GM19240 (cell line): ENCODE results near the gene TNFAIP8L1.

ENCODE experiments used
- DNase-seq: peaks from one replicate; pipeline ENCODE4 v3.0.0; 2011; ENCODE audit warnings: low spot score; ENCODE audit not compliant: insufficient read length

TNFAIP8L1 gene

GRCh38 chr19:4700693-4700970 lies 61.3 kb downstream of the TNFAIP8L1 start:
- DNase-seq: no peak

DNA sequence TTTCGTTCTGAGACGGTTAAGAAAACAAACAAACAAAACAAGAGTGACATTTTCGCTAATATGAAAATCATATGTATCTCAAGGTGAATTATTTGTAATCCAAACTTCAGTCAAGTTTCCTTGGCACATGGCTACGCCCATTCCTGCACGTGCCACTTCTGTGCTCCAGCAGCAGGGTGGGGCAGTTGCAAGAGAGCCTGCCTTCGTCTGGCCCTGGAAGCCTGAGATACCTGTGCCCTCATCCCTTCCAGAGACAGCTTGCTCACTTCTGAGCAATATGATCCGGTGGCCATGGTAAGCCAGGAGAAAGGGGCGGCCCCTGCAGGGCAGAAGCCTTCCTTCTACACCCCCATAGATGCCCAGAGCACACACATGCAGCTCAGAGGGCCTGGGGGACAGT lies 62.2 kb downstream of the TNFAIP8L1 start:
- no peak for DNase-seq

DNA sequence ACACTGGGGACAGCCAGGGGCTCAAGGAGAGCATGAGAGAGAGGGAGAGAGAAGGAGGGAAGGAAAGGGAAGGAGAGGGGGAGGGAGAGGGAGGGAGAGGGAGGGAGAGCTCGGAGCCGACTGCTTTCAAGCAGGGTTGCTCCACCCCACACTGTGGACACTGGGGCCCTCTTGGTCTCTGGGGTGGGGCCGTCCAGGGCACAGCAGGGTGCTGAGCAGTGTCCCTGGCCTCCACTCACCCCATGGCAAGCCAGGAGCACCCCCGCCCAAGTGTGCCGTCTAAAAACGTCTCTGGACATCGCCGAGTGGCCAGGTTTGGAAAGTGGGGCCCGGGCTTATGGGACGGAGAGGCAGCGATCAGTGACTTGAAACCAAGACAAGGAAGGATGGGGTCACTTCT lies 63.4 kb downstream of the TNFAIP8L1 start:
- DNase-seq: no peak

DNA sequence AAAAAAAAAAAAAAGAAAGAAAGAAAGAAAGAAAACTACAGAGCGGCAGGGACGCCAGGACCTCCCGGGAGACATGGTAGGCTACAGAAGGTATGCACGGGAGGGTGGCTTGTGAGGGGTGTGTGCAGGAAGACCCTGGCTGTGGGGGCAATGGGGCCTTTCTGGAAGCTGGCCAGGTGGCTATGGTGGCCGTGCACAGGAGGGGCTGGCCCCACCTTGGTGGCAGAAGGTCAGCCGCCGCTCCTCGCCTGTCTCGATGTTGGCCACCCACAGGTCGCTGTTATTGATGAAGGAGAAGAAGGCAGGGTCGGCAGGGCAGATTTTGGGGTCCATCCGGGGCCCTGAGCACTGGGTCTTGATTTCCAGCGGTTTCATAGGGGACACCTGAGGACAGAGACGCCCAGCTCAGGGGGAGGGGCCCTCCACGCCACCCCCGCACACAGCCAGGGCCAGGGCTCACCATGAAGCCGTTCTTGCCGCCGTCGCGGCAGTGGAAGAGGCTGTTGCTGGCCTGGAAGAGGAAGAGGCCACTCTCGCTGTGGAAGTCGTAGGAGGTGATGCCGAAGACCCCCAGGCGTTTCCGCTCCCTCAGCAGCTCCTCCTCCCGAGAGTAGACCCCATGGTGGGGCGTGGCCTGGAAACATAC lies 64.5 kb downstream of the TNFAIP8L1 start:
- no peak for DNase-seq

DNA sequence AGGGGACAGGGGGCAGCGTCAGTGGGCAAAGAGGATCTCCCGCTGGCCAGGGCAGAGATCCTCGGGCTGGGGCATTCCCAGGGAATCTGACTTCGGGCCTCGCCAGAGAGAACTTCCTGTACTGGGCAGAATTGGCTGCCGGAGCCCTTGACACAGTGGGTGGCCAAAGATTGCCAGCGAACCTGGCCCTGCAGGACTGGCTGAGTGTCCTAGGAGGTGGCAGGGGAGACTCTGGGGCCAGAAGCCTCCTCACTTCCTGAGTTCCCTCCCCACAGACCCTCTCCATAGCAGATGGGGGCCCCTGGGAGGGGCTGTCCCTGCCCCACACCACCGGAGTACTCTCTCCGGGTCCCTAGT lies 65.0 kb downstream of the TNFAIP8L1 start:
- no peak for DNase-seq
